GM12865 (cell line): ENCODE measurements around the gene JAKMIP3.

ENCODE experiments used
- DNase-seq: peaks from one replicate; pipeline ENCODE4 v3.0.0; 2010; ENCODE audit warnings: low read depth
- H3K4me3 ChIP-seq: 2 replicates; pipeline ENCODE4 v1.5.1; 2011; ENCODE audit warnings: mild to moderate bottlenecking, low read depth, low read length, control low read depth
- TF ChIP-seq, protein P1 (sequence below): IDR thresholded peaks from 2 replicates; pipeline ENCODE4 v1.5.1; 2011; ENCODE audit warnings: low read length, control low read depth, low read depth, inconsistent platforms; ENCODE audit not compliant: insufficient read depth; ENCODE audit errors: missing control alignments

JAKMIP3 gene

GRCh38 chr10:132111121-132111731, 45.5 kb downstream of the JAKMIP3 start:
- TF ChIP-seq, protein P1, sequence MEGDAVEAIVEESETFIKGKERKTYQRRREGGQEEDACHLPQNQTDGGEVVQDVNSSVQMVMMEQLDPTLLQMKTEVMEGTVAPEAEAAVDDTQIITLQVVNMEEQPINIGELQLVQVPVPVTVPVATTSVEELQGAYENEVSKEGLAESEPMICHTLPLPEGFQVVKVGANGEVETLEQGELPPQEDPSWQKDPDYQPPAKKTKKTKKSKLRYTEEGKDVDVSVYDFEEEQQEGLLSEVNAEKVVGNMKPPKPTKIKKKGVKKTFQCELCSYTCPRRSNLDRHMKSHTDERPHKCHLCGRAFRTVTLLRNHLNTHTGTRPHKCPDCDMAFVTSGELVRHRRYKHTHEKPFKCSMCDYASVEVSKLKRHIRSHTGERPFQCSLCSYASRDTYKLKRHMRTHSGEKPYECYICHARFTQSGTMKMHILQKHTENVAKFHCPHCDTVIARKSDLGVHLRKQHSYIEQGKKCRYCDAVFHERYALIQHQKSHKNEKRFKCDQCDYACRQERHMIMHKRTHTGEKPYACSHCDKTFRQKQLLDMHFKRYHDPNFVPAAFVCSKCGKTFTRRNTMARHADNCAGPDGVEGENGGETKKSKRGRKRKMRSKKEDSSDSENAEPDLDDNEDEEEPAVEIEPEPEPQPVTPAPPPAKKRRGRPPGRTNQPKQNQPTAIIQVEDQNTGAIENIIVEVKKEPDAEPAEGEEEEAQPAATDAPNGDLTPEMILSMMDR = no peak
- no peak overlapping the region for H3K4me3 ChIP-seq
- DNase-seq = no peak

DNA sequence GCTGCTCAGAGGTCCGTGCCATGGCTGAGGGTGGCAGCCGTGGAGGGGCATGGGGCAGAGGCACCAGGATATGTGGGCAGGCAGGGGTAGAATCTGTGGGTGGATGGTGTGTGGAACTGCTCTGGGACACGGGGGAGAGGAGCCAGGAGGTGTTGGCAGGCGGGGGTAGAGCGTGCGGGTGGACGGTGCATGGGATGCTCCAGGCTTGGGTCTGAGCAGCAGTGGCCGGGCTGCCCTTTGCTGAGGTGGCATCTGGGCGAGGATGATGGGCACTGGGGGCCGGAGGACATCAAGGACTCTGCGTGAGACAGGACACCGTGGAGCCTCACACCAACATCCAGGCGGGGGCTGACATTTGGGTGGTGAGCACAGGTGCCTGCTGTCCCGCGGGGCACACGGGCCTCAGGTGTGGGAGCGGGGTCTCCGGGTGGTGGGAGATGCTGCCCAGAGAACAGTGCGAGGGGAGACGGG, 46.2 kb downstream of the JAKMIP3 start:
- no peak overlapping the region for H3K4me3 ChIP-seq
- TF ChIP-seq, protein P1 = no peak
- no peak for DNase-seq

DNA sequence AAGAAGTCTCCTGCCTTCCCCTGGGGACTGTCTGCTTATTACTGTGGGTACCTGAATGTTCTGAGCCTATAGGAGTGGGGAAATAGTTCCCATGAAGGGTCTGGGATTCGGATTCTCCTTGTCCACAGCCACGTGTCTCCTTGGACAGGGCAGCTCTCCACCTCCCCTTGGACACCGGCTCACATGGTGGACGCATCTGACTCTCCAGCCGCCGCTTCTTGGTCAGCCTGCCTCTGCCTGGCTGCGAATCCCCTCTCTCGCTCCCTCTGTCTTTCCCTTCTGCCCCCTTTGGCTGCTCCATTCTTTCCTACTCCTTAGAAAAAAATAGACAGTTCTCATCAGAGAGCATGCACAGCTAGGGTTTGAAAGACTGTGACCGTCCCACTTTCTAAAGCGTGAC, 46.9 kb downstream of the JAKMIP3 start:
- no peak overlapping the region for H3K4me3 ChIP-seq
- TF ChIP-seq, protein P1 = no peak
- no peak for DNase-seq

DNA sequence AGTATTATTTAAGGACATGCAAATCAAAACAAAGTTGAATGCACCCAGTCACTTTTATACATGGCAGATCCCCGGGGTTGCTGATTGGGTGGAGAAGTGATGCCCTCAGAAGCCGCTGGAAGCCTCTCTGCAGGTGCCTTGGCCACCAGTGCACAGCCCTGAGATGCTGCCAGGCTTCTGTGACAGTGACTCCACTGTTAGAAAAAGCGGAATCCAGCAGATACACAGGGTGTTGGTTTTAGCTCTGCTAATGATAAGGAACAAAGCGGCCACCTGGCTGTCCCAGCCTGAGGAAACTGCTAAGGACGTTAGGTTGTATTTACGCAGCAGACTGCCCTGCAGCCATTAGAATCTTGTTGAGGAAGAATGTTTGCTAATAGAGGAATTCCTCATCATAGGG, 47.5 kb downstream of the JAKMIP3 start:
- no peak overlapping the region for H3K4me3 ChIP-seq
- TF ChIP-seq, protein P1 = no peak
- DNase-seq = no peak

- no peak for DNase-seq
- H3K4me3 ChIP-seq = no peak overlapping the region
- TF ChIP-seq, protein P1 = no peak
Measured at GRCh38 chr10:132113766-132114365, 48.1 kb downstream of the JAKMIP3 start.

GRCh38 chr10:132114953-132115520, 49.3 kb downstream of the JAKMIP3 start:
- H3K4me3 ChIP-seq = no peak overlapping the region
- TF ChIP-seq, protein P1 = no peak
- no peak for DNase-seq
